NB4 (cell line): ENCODE measurements around the gene FAU.

Experiments
- POLR2A ChIP-seq: IDR thresholded peaks from 2 replicates; pipeline ENCODE4 v1.6.1; 2011; ENCODE audit warnings: mild to moderate bottlenecking; ENCODE audit not compliant: insufficient read length; ENCODE audit errors: extremely low read depth
- TF ChIP-seq, protein P1 (sequence below): IDR thresholded peaks from one replicate; pipeline ENCODE4 v1.5.1; 2012; ENCODE audit warnings: low read depth, low read length

DNA sequence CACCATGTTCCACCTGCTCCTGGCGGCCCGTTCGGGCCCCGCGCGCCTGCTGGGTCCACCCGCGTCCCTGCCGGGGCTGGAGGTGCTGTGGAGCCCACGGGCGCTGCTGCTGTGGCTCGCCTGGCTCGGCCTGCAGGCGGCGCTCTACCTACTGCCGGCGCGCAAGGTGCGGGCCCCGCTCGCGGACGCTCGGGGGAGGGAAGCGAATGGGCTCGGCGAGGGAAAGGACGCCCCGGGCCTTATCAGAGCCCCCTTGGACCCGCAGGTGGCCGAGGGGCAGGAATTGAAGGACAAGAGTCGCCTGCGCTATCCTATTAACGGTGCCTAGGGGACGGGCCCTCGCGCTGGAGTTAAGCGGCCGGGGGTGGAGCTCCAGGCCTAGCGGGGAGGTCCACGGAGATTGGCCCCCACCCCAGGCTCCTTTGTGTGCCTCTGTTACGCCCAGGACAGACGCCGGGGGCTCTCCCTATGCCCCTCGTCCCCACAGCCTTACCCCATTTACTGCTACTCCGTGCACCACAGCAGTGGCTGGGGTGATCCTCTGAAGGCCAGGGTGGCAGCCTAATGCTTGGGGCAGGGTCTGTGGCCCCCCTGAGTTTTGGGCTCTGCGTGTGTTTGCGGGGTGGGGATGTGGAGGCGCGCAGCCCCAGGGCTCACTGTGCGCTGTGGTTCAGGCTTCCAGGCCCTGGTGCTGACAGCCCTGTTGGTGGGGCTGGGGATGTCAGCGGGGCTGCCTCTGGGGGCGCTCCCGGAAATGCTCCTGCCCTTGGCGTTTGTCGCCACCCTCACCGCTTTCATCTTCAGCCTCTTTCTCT lies 9.2 kb downstream of the FAU start:
- TF ChIP-seq, protein P1, sequence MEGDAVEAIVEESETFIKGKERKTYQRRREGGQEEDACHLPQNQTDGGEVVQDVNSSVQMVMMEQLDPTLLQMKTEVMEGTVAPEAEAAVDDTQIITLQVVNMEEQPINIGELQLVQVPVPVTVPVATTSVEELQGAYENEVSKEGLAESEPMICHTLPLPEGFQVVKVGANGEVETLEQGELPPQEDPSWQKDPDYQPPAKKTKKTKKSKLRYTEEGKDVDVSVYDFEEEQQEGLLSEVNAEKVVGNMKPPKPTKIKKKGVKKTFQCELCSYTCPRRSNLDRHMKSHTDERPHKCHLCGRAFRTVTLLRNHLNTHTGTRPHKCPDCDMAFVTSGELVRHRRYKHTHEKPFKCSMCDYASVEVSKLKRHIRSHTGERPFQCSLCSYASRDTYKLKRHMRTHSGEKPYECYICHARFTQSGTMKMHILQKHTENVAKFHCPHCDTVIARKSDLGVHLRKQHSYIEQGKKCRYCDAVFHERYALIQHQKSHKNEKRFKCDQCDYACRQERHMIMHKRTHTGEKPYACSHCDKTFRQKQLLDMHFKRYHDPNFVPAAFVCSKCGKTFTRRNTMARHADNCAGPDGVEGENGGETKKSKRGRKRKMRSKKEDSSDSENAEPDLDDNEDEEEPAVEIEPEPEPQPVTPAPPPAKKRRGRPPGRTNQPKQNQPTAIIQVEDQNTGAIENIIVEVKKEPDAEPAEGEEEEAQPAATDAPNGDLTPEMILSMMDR, result peak; percentile 79
- no peak for TF ChIP-seq POLR2A
